ENCODE measurements around the gene ATL3.
"Not testable (repeated sequence)": the region's sequence is repeated elsewhere in the genome, so short reads cannot be mapped to it uniquely, and the experiment has no call there.

ATL3 gene

GRCh38 chr11:63681321-63682065 is 10.3 kb upstream of the ATL3 start, which contains the start of gene RTN3:
TSS of gene RTN3 (plus strand) at chr11:63681500. CDS start at chr11:63681637, 137 bp downstream.
- peak; percentile 86 for DNase-seq (ENCODE audit: low read depth)

- no peak for DNase-seq (ENCODE audit: low read depth)
These were observed 9.7 kb upstream of the ATL3 start for GRCh38 chr11:63680834-63681320.

GRCh38 chr11:63673579-63673978 is 2.4 kb upstream of the ATL3 start:
- no peak for DNase-seq (ENCODE audit: low read depth)

GRCh38 chr11:63672936-63673539 is 1.9 kb upstream of the ATL3 start:
- DNase-seq (ENCODE audit: low read depth), result no peak

- DNase-seq (ENCODE audit: low read depth), result no peak
These were observed 934 bp upstream of the ATL3 start for GRCh38 chr11:63672156-63672463.

- no peak for DNase-seq (ENCODE audit: low read depth)
These were observed 499 bp downstream of the ATL3 start for GRCh38 chr11:63670433-63671321.

GRCh38 chr11:63670096-63670432 is 1.1 kb downstream of the ATL3 start:
- no peak for DNase-seq (ENCODE audit: low read depth)

- DNase-seq (ENCODE audit: low read depth), result peak; percentile 82
These were observed 3.0 kb downstream of the ATL3 start for GRCh38 chr11:63667995-63668795.

- peak; percentile 36 for DNase-seq (ENCODE audit: low read depth)
These were observed 4.3 kb downstream of the ATL3 start for GRCh38 chr11:63666874-63667273.

GRCh38 chr11:63663809-63664208 is 7.4 kb downstream of the ATL3 start:
- no peak for DNase-seq (ENCODE audit: low read depth)

GRCh38 chr11:63660972-63661371 is 10.2 kb downstream of the ATL3 start:
- DNase-seq (ENCODE audit: low read depth), result no peak

GRCh38 chr11:63652671-63653070 is 18.5 kb downstream of the ATL3 start:
- DNase-seq (ENCODE audit: low read depth), result no peak

GRCh38 chr11:63643205-63643604 is 28.0 kb downstream of the ATL3 start:
- DNase-seq (ENCODE audit: low read depth), result no peak

GRCh38 chr11:63641727-63642126 is 29.4 kb downstream of the ATL3 start:
- DNase-seq (ENCODE audit: low read depth), result no peak

GRCh38 chr11:63639199-63639832 is 31.9 kb downstream of the ATL3 start:
- no peak for DNase-seq (ENCODE audit: low read depth)

- DNase-seq (ENCODE audit: low read depth), result not testable (repeated sequence)
These were observed 32.7 kb downstream of the ATL3 start for GRCh38 chr11:63638436-63638835.

- DNase-seq (ENCODE audit: low read depth), result no peak
These were observed 35.3 kb downstream of the ATL3 start for GRCh38 chr11:63635762-63636465.

GRCh38 chr11:63629426-63629825 is 41.8 kb downstream of the ATL3 start:
- DNase-seq (ENCODE audit: low read depth), result no peak

- DNase-seq (ENCODE audit: low read depth), result no peak
These were observed 47.5 kb downstream of the ATL3 start for GRCh38 chr11:63623513-63624140.

- DNase-seq (ENCODE audit: low read depth), result no peak
These were observed 48.9 kb downstream of the ATL3 start for GRCh38 chr11:63622323-63622722.

Measured in non-pigmented ciliary epithelial cell (primary cell).